ENCODE results near the gene LMNB1. TPM values are rescaled to one million over a fixed set of nuclear protein-coding genes. Genes with fewer than 3 reads are reported as not detected.
A peak's percentile ranks its signal among the peaks of the same experiment; 100 is the strongest.

Gene LMNB1
- total and polyA plus RNA-seq, 4 donors, result 5.1 to 40.3 (median 21.8) TPM

- H3K36me3 ChIP-seq (ENCODE audit: control insufficient read depth in 4 of 4, insufficient read depth in 4 of 4, low read length in 4 of 4), result no peaks in the 10 kb centered on the region
- H3K4me3 ChIP-seq, result no peak overlapping the region
- no peak for ATAC-seq (ENCODE audit: insufficient read depth, low FRiP score)
- WGBS, 2 donors, result 90 to 94% methylated on average over 5 of the region's 5 CpGs
- peak overlapping the region in 1 of 2 donors; percentile 5 for H3K27ac ChIP-seq (ENCODE audit: low read depth in 1 of 2, low read length in 1 of 2)
- TF ChIP-seq CTCF (IDR thresholded peaks at IDR 0.05; ENCODE audit: control extremely low read depth, extremely low read depth), result no peak
- H3K9ac ChIP-seq (ENCODE audit: insufficient read depth in 1 of 2, low read length in 2 of 2), result no peak overlapping the region
- no peak for DNase-seq
- peaks cover 0 to 6% (median 2%) of the 10 kb centered on the region in 5 donors for H3K4me1 ChIP-seq (ENCODE audit: control insufficient read depth in 5 of 5, insufficient read depth in 5 of 5, low read length in 5 of 5)
- H3K27me3 ChIP-seq (ENCODE audit: control insufficient read depth in 3 of 3, insufficient read depth in 3 of 3, low read length in 2 of 3), result no peaks in the 10 kb centered on the region
- no peaks in the 10 kb centered on the region for H3K9me3 ChIP-seq (ENCODE audit: control insufficient read depth in 4 of 4, insufficient read depth in 3 of 4, low read length in 3 of 4)
Measured at GRCh38 chr5:126846744-126847455, 70.0 kb downstream of the LMNB1 start.

GRCh38 chr5:126847456-126847820, 70.5 kb downstream of the LMNB1 start:
- no peak for ATAC-seq (ENCODE audit: insufficient read depth, low FRiP score)
- Histone ChIP-seq H3K27me3 (ENCODE audit: control insufficient read depth in 3 of 3, insufficient read depth in 3 of 3, low read length in 2 of 3) (no peaks in the 10 kb centered on the region), H3K4me3 (no peak overlapping the region), H3K9me3 (ENCODE audit: control insufficient read depth in 4 of 4, insufficient read depth in 3 of 4, low read length in 3 of 4) (no peaks in the 10 kb centered on the region), H3K27ac (ENCODE audit: low read depth in 1 of 2, low read length in 1 of 2) (no peak overlapping the region), H3K9ac (ENCODE audit: insufficient read depth in 1 of 2, low read length in 2 of 2) (no peak overlapping the region), H3K4me1 (ENCODE audit: control insufficient read depth in 5 of 5, insufficient read depth in 5 of 5, low read length in 5 of 5) (peaks cover 0 to 6% (median 4%) of the 10 kb centered on the region in 5 donors), H3K36me3 (ENCODE audit: control insufficient read depth in 4 of 4, insufficient read depth in 4 of 4, low read length in 4 of 4) (no peaks in the 10 kb centered on the region)
- DNase-seq, result no peak
- 81 to 93% methylated on average over 4 of the region's 4 CpGs for WGBS, 2 donors
- TF ChIP-seq CTCF (IDR thresholded peaks at IDR 0.05; ENCODE audit: control extremely low read depth, extremely low read depth), result no peak

- no peaks in the 10 kb centered on the region for H3K36me3 ChIP-seq (ENCODE audit: control insufficient read depth in 4 of 4, insufficient read depth in 4 of 4, low read length in 4 of 4)
- WGBS, 2 donors, result 60 to 79% methylated on average over 3 of the region's 3 CpGs
Measured at GRCh38 chr5:126847826-126848251, 70.9 kb downstream of the LMNB1 start.

More at GRCh38 chr5:126847826-126848251, 70.9 kb downstream of the LMNB1 start:
- no peak for TF ChIP-seq CTCF (IDR thresholded peaks at IDR 0.05; ENCODE audit: control extremely low read depth, extremely low read depth)
- no peak overlapping the region for H3K27ac ChIP-seq (ENCODE audit: low read depth in 1 of 2, low read length in 1 of 2)
- no peaks in the 10 kb centered on the region for H3K9me3 ChIP-seq (ENCODE audit: control insufficient read depth in 4 of 4, insufficient read depth in 3 of 4, low read length in 3 of 4)
- H3K9ac ChIP-seq (ENCODE audit: insufficient read depth in 1 of 2, low read length in 2 of 2), result no peak overlapping the region
- ATAC-seq (ENCODE audit: insufficient read depth, low FRiP score) (no peak), DNase-seq (no peak)
- H3K4me3 ChIP-seq, result no peak overlapping the region
- H3K27me3 ChIP-seq (ENCODE audit: control insufficient read depth in 3 of 3, insufficient read depth in 3 of 3, low read length in 2 of 3), result no peaks in the 10 kb centered on the region
- peaks cover 0 to 6% (median 4%) of the 10 kb centered on the region in 5 donors for H3K4me1 ChIP-seq (ENCODE audit: control insufficient read depth in 5 of 5, insufficient read depth in 5 of 5, low read length in 5 of 5)

Data from lung (tissue), 12 donors.